GM12878 (cell line): ENCODE data around the gene DOC2B. TPM values are rescaled to one million over a fixed set of nuclear protein-coding genes. Genes with fewer than 3 reads are reported as not detected.

Source experiments
- ATAC-seq: fragments of 200-7000 bp; cut with Tn5 transposase; 3 replicates; pipeline ENCODE4 v1.9.1; 2020; ENCODE audit warnings: mild to moderate bottlenecking, moderate library complexity
- BruUV-seq: library from RNA; stranded (reverse); fragments of 400-500 nt; replicated peaks from 2 replicates; lab custom pipeline; 2021; lab: Mats Ljungman, UMichigan
- CTCF ChIA-PET: fragments of 300-600 bp; sonication (Branson Sonifier 250); formaldehyde crosslinking; extraction: SDS; loops from one replicate; lab custom pipeline; 2021; ENCODE audit warnings: inconsistent platforms; lab: Yijun Ruan, JAX
- POLR2A ChIA-PET: fragments of 350-600 bp; formaldehyde crosslinking; extraction: SDS; loops from one replicate; lab custom pipeline; 2021; ENCODE audit warnings: inconsistent platforms; lab: Charles Lee
- RAD21 ChIA-PET: fragments of 300-600 bp; sonication (Branson Sonifier 250); formaldehyde crosslinking; loops from one replicate; lab custom pipeline; 2023; ENCODE audit warnings: antibody characterized with exemption; ENCODE audit not compliant: unreplicated experiment; lab: Charles Lee
- SMC1A ChIA-PET: fragments of 300-600 bp; sonication (Branson Sonifier 250); formaldehyde crosslinking; loops from one replicate; lab custom pipeline; 2023; ENCODE audit not compliant: unreplicated experiment, uncharacterized antibody; lab: Charles Lee
- DNase-seq: peaks from one replicate; pipeline ENCODE4 v3.0.0-alpha.2; 2011; ENCODE audit warnings: low read depth, low spot score
- FAIRE-seq: peaks from 3 replicates; lab custom pipeline; 2011; peaks lifted over from hg19 to GRCh38; lab: Jason Lieb, UNC
- H2AFZ ChIP-seq: 2 replicates; pipeline ENCODE4 v1.6.0; 2011; ENCODE audit warnings: low read depth, low read length, control low read depth; ENCODE audit not compliant: control insufficient read depth
- H3K27ac ChIP-seq: 2 replicates; pipeline ENCODE4 v1.5.1; 2011; ENCODE audit warnings: control low read depth; ENCODE audit not compliant: control insufficient read depth, insufficient read depth
- H3K27me3 ChIP-seq, 2 experiments: replicated peaks in 1 of 2; 2 replicates each; pipeline versions ENCODE4 v1.6.0 to v1.6.1; 2011; ENCODE audit warnings: low read length in 1 of 2; ENCODE audit not compliant: control insufficient read depth in 2 of 2, insufficient read depth in 2 of 2
- H3K36me3 ChIP-seq, 2 experiments: 2 replicates each; pipeline ENCODE4 v1.5.1; 2011; ENCODE audit warnings: low read length in 1 of 2; ENCODE audit not compliant: control insufficient read depth in 2 of 2, insufficient read depth in 2 of 2
- H3K4me1 ChIP-seq: 2 replicates; pipeline ENCODE4 v1.6.1; 2011; ENCODE audit warnings: mild to moderate bottlenecking, low read length, moderate library complexity, mixed read lengths; ENCODE audit not compliant: control insufficient read depth, insufficient read depth
- H3K4me2 ChIP-seq: 2 replicates; pipeline ENCODE4 v1.6.0; 2011; ENCODE audit warnings: control low read depth; ENCODE audit not compliant: control insufficient read depth, insufficient read depth
- H3K4me3 ChIP-seq: fragments of 200-600 bp; sonication (generic); 2 replicates; pipeline ENCODE4 v1.5.1; 2016
- H3K79me2 ChIP-seq: 2 replicates; pipeline ENCODE4 v1.6.0; 2011; ENCODE audit warnings: low read length; ENCODE audit not compliant: control insufficient read depth, insufficient read depth
- H3K9ac ChIP-seq: 2 replicates; pipeline ENCODE4 v1.8.0; 2011; ENCODE audit warnings: low read length, control low read depth, mixed read lengths; ENCODE audit not compliant: control insufficient read depth, insufficient read depth
- H3K9me3 ChIP-seq: replicated peaks from 3 replicates; pipeline ENCODE4 v1.5.1; 2011; ENCODE audit warnings: mild to moderate bottlenecking, low read length; ENCODE audit not compliant: control insufficient read depth, insufficient read depth
- H4K20me1 ChIP-seq: 2 replicates; pipeline ENCODE4 v1.6.0; 2011; ENCODE audit not compliant: control insufficient read depth, insufficient read depth
- BMI1 ChIP-seq: fragments of 450-650 bp; IDR thresholded peaks from 2 replicates; pipeline ENCODE4 v1.6.1; 2016; ENCODE audit warnings: mild to moderate bottlenecking, moderate library complexity, borderline replicate concordance
- CREB1 ChIP-seq: IDR thresholded peaks from 2 replicates; pipeline ENCODE4 v1.6.1; 2012; ENCODE audit warnings: low read depth, mild to moderate bottlenecking, inconsistent platforms
- POU2F2 ChIP-seq: IDR thresholded peaks from 3 replicates; pipeline ENCODE4 v1.6.1; 2011; ENCODE audit warnings: low read depth, mild to moderate bottlenecking, low read length, borderline replicate concordance
- RAD21 ChIP-seq: IDR thresholded peaks from 2 replicates; pipeline ENCODE4 v1.6.1; 2011; ENCODE audit warnings: mild to moderate bottlenecking, low read depth, low read length, moderate library complexity; ENCODE audit not compliant: insufficient read depth
- SPI1 ChIP-seq: IDR thresholded peaks from 2 replicates; pipeline ENCODE4 v1.6.1; 2011; ENCODE audit warnings: low read depth, mild to moderate bottlenecking, low read length, moderate library complexity, borderline replicate concordance; ENCODE audit not compliant: insufficient read depth
- SUPT20H ChIP-seq: IDR thresholded peaks from 2 replicates; pipeline ENCODE4 v1.6.1; 2011; ENCODE audit warnings: low read depth, mild to moderate bottlenecking, low read length, moderate library complexity, borderline replicate concordance; ENCODE audit not compliant: control insufficient read depth
- YY1 ChIP-seq: IDR thresholded peaks from 2 replicates; pipeline ENCODE4 v1.6.1; 2011; ENCODE audit warnings: low read depth, mild to moderate bottlenecking, low read length
- WGBS: methylation state at CpG from one replicate; pipeline ENCODE4 v1.1.6; 2016; ENCODE audit warnings: low lambda C conversion rate; ENCODE audit not compliant: insufficient replicate concordance, insufficient coverage; ENCODE audit errors: missing lambda C conversion rate; 5-methylcytosine and 5-hydroxymethylcytosine counted together
- in situ Hi-C: fragments of 300-500 bp; cut with MboI; formaldehyde crosslinking; loops from 9 replicates; pipeline ENCODE4 v1.14.3; 2018; ENCODE audit warnings: mixed read lengths
- intact Hi-C: fragments of 100-400 bp; cut with micrococcal nuclease; formaldehyde crosslinking; loops from one replicate; pipeline ENCODE4 v1.14.2; 2022; ENCODE audit not compliant: unreplicated experiment
- polyA plus RNA-seq, 11 experiments: library from polyadenylated mRNA; depleted of rRNA in 4 of 11; unstranded in 6 of 11; stranded (reverse) in 5 of 11; fragments of >200 nt; fragmentation: Nextera tagmentation in 4 of 11; fragmentation: Illumina TruSeq in 1 of 11; extraction: Ambion mirVana in 4 of 11; extraction: Trizol in 1 of 11; gene quantifications; 1 replicate in 1 of 11; 2 replicates in 10 of 11; pipeline versions ENCODE4 v1.2.1 to v1.2.3, GENCODE V29; 2011 to 2016; ENCODE audit warnings: inconsistent platforms in 2 of 11, missing spikeins in 2 of 11, low read depth in 1 of 11
- total RNA-seq, 4 experiments: library from RNA; depleted of rRNA in 3 of 4; stranded (reverse); fragments of >200 nt in 3 of 4; fragmentation: Illumina TruSeq in 1 of 4; extraction: Trizol in 1 of 4; gene quantifications; 2 replicates each; pipeline versions ENCODE4 v1.2.1 to v1.2.3, GENCODE V29; 2013 to 2021
- TF ChIP-seq, protein P1 (sequence below): IDR thresholded peaks from 2 replicates; pipeline ENCODE4 v1.6.1; 2012; ENCODE audit warnings: mild to moderate bottlenecking, low read depth, low read length
- TF ChIP-seq, protein P2 (sequence below): IDR thresholded peaks from 2 replicates; pipeline ENCODE4 v1.6.1; 2011; ENCODE audit warnings: low read depth, low read length, improper control_type of control experiment, borderline replicate concordance
- TF ChIP-seq, protein P3 (sequence below): fragments of 450-650 bp; IDR thresholded peaks from 2 replicates; pipeline ENCODE4 v1.6.1; 2017; ENCODE audit warnings: mild to moderate bottlenecking
- TF ChIP-seq, protein P4 (sequence below): IDR thresholded peaks from 2 replicates; pipeline ENCODE4 v1.6.1; 2012; ENCODE audit warnings: low read depth, low read length, improper control_type of control experiment

The DOC2B gene
- total and polyA plus RNA-seq, 10 of the 15 experiments (the other 5 are each of a cell fraction or from before 2014, with no cell fraction given): not detected

DNA sequence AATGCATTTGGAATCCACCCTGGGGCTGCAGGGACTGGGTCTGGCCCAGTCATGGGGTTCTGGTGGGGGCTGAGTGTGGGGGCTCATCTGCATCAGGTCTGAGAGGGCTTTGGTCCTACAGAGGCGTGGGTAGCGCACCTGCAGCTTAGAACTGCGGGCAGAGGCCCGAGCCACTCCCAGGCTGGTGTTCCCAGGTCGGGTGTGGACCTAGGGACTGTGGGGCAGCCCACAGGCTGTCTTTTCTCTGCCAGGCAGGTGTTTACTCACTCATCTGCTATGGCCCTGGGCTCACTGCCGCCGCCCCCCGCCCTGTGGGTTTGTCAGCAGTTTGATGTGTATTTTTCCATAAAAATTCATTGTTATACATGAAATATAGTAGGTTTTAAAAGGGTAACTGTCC lies 27.0 kb upstream of the DOC2B start (continued):
- TF ChIP-seq, protein P1, sequence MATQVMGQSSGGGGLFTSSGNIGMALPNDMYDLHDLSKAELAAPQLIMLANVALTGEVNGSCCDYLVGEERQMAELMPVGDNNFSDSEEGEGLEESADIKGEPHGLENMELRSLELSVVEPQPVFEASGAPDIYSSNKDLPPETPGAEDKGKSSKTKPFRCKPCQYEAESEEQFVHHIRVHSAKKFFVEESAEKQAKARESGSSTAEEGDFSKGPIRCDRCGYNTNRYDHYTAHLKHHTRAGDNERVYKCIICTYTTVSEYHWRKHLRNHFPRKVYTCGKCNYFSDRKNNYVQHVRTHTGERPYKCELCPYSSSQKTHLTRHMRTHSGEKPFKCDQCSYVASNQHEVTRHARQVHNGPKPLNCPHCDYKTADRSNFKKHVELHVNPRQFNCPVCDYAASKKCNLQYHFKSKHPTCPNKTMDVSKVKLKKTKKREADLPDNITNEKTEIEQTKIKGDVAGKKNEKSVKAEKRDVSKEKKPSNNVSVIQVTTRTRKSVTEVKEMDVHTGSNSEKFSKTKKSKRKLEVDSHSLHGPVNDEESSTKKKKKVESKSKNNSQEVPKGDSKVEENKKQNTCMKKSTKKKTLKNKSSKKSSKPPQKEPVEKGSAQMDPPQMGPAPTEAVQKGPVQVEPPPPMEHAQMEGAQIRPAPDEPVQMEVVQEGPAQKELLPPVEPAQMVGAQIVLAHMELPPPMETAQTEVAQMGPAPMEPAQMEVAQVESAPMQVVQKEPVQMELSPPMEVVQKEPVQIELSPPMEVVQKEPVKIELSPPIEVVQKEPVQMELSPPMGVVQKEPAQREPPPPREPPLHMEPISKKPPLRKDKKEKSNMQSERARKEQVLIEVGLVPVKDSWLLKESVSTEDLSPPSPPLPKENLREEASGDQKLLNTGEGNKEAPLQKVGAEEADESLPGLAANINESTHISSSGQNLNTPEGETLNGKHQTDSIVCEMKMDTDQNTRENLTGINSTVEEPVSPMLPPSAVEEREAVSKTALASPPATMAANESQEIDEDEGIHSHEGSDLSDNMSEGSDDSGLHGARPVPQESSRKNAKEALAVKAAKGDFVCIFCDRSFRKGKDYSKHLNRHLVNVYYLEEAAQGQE: no peak
- TF ChIP-seq, protein P2, sequence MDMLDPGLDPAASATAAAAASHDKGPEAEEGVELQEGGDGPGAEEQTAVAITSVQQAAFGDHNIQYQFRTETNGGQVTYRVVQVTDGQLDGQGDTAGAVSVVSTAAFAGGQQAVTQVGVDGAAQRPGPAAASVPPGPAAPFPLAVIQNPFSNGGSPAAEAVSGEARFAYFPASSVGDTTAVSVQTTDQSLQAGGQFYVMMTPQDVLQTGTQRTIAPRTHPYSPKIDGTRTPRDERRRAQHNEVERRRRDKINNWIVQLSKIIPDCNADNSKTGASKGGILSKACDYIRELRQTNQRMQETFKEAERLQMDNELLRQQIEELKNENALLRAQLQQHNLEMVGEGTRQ: no peak
- no peak for TF ChIP-seq BMI1
- no peak for TF ChIP-seq POU2F2

DNA sequence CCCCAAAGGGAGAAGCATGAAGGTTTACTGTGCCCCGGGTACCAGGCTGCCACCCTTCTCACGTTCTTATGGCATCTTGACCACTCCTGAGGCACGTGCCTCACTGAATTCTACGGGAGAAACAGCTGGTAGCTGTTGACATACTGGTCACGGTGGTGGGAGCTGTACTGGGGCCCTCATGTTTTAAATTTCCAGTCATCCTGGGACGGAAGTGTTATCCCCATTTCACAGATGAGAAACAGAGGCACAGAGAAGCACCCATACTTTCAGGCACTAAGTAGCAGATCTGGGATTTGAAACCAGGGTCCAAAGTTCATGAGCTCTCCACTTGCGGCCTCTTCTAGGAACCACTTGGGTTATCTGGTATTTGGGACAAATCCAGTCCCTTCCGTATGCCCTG lies 26.3 kb upstream of the DOC2B start:
- POLR2A ChIA-PET: no interaction called here
- BruUV-seq: no TSS peak
- no peak overlapping the region for H3K9ac ChIP-seq

More for the DNA sequence above, 26.3 kb upstream of the DOC2B start:
- Histone ChIP-seq H3K79me2 (no peaks in the 10 kb centered on the region), H2AFZ (no peak overlapping the region), H3K27me3 (no peaks in the 10 kb centered on the region; a peak in 2 of 4 replicates), H3K9me3 (no peaks in the 10 kb centered on the region; the same call in 2 of the 3 replicates), H4K20me1 (no peaks in the 10 kb centered on the region)
- intact Hi-C loops: no loop called here
- CTCF ChIA-PET: no interaction called here
- no peak for DNase-seq
- 26% methylated on average over 8 of the region's 8 CpGs for WGBS
- TF ChIP-seq RAD21: no peak
- TF ChIP-seq YY1: no peak
- no peak for TF ChIP-seq SPI1
- TF ChIP-seq, protein P3, sequence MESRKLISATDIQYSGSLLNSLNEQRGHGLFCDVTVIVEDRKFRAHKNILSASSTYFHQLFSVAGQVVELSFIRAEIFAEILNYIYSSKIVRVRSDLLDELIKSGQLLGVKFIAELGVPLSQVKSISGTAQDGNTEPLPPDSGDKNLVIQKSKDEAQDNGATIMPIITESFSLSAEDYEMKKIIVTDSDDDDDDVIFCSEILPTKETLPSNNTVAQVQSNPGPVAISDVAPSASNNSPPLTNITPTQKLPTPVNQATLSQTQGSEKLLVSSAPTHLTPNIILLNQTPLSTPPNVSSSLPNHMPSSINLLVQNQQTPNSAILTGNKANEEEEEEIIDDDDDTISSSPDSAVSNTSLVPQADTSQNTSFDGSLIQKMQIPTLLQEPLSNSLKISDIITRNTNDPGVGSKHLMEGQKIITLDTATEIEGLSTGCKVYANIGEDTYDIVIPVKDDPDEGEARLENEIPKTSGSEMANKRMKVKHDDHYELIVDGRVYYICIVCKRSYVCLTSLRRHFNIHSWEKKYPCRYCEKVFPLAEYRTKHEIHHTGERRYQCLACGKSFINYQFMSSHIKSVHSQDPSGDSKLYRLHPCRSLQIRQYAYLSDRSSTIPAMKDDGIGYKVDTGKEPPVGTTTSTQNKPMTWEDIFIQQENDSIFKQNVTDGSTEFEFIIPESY: no peak
- no peak for TF ChIP-seq CREB1
- no peak for TF ChIP-seq SUPT20H
- TF ChIP-seq, protein P4, sequence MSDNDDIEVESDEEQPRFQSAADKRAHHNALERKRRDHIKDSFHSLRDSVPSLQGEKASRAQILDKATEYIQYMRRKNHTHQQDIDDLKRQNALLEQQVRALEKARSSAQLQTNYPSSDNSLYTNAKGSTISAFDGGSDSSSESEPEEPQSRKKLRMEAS: no peak
- TF ChIP-seq, all 136 proteins: peak for 0
- ChIA-PET SMC1A (no interaction called here), RAD21 (no interaction called here)
- ATAC-seq (no peak), FAIRE-seq (no peak)
- Histone ChIP-seq H3K4me1 (no peaks in the 10 kb centered on the region), H3K27ac (no peak overlapping the region), H3K4me2 (no peak overlapping the region), H3K4me3 (no peak overlapping the region), H3K36me3 (no peaks in the 10 kb centered on the region)
- in situ Hi-C loops: no loop called here
